ENCODE measurements around the gene GPR12.

Gene GPR12

GRCh38 chr13:26759907-26760831, at the start of gene GPR12:
TSS of gene GPR12 (minus strand) at chr13:26760786. CDS start at chr13:26759827, 959 bp downstream.
- DNase-seq, result no peak

GRCh38 chr13:26810095-26810494, 49.5 kb upstream of the GPR12 start:
- no peak for DNase-seq

- no peak for DNase-seq
These were observed 46.3 kb upstream of the GPR12 start for GRCh38 chr13:26806891-26807290.

GRCh38 chr13:26787961-26788360, 27.4 kb upstream of the GPR12 start:
- no peak for DNase-seq

GRCh38 chr13:26786651-26787295, 26.2 kb upstream of the GPR12 start:
- DNase-seq, result no peak

GRCh38 chr13:26785838-26786630, 25.4 kb upstream of the GPR12 start:
- DNase-seq, result peak; percentile 30

GRCh38 chr13:26784704-26785639, 24.4 kb upstream of the GPR12 start:
- no peak for DNase-seq

- DNase-seq, result no peak
These were observed 19.8 kb upstream of the GPR12 start for GRCh38 chr13:26780411-26780810.

- no peak for DNase-seq
These were observed 18.7 kb upstream of the GPR12 start for GRCh38 chr13:26779321-26779720.

GRCh38 chr13:26772531-26772930, 11.9 kb upstream of the GPR12 start:
- no peak for DNase-seq

- DNase-seq, result no peak
These were observed 11.2 kb upstream of the GPR12 start for GRCh38 chr13:26771796-26772195.

- no peak for DNase-seq
These were observed 2.3 kb upstream of the GPR12 start for GRCh38 chr13:26762745-26763345.

GRCh38 chr13:26760832-26761582, 421 bp upstream of the GPR12 start:
- no peak for DNase-seq

GRCh38 chr13:26759249-26759906, 1.2 kb downstream of the GPR12 start:
- no peak for DNase-seq

GRCh38 chr13:26758496-26759157, 2.0 kb downstream of the GPR12 start:
- no peak for DNase-seq

GRCh38 chr13:26756961-26757360, 3.6 kb downstream of the GPR12 start:
- DNase-seq, result no peak

GRCh38 chr13:26752671-26753070, 7.9 kb downstream of the GPR12 start:
- DNase-seq, result no peak

GRCh38 chr13:26749905-26750304, 10.7 kb downstream of the GPR12 start:
- no peak for DNase-seq

- peak; percentile 5 for DNase-seq
These were observed 11.3 kb downstream of the GPR12 start for GRCh38 chr13:26749285-26749684.

- DNase-seq, result no peak
These were observed 12.9 kb downstream of the GPR12 start for GRCh38 chr13:26747706-26748105.

All from hematopoietic multipotent progenitor cell treated with erythropoietin and hydrocortisone succinate and interleukin-3 and kit ligand, for 8 days (in vitro differentiated cells).